ENCODE results near the gene P3H2.

GRCh38 chr3:189941679-189942078 lies 179.0 kb downstream of the P3H2 start:
- TF ChIP-seq YY1 (IDR thresholded peaks at IDR 0.05; ENCODE audit: insufficient read depth, insufficient read length) = no peak
- no peak for TF ChIP-seq ZNF274 (IDR thresholded peaks at IDR 0.05; ENCODE audit: low read depth, low read length)
